HG03108 (cell line): ENCODE measurements around the gene OLIG3.

Experiments
- ATAC-seq: cut with Tn5 transposase; IDR thresholded peaks from one replicate; pipeline ENCODE4 v1.9.1; 2021; ENCODE audit warnings: moderate library complexity; ENCODE audit not compliant: unreplicated experiment

OLIG3 gene

DNA sequence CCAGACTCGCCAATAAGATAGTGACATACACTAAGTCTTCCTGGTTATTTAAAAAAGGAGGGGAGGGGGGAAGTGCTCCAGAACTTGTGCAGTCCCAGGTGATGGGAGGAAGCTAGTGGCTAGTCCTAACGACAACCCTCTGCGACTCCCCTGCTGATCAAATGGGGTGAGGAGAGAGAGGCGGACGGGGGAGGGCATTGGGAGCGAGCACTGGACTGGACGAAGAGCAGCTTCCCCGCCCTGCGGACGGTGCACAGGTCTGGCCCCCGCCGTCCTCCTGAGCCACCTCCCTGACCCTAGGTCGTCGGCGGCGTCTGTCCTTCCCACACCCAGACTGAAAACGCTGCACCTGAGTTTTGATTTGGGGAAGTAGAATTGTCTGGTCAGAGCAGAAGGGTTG lies 2.2 kb upstream of the OLIG3 start:
- ATAC-seq = no peak

DNA sequence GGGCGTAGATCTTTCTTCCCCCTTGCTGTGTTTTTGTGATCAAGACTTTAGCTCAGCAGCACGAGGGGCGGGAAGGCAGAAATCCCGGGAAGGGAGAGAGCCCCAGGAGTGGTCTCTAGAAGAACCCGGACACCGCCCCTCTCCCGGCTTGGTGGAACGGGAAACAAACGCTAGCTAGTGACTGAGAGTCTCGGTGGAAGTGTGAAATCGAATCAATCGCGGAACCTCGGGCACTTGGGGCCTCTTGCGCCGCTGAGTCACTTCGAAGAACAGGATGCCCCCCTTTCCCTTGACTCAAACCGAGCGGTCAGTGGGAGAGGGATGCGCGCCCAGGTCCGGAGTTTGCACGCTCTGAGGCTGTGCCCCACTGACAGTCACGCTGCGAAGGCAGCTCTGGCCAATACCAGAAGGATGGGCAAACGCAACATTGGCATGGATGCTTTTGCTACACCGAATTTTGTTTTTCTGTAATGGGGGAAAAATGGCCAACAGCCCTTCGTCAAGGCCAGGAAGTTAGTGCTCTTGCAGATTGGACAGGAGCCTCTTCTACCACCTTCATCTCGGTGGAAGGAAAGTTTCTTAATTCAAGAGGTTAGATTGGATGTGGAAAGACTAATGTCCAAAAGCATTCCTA lies 1.6 kb upstream of the OLIG3 start:
- no peak for ATAC-seq

DNA sequence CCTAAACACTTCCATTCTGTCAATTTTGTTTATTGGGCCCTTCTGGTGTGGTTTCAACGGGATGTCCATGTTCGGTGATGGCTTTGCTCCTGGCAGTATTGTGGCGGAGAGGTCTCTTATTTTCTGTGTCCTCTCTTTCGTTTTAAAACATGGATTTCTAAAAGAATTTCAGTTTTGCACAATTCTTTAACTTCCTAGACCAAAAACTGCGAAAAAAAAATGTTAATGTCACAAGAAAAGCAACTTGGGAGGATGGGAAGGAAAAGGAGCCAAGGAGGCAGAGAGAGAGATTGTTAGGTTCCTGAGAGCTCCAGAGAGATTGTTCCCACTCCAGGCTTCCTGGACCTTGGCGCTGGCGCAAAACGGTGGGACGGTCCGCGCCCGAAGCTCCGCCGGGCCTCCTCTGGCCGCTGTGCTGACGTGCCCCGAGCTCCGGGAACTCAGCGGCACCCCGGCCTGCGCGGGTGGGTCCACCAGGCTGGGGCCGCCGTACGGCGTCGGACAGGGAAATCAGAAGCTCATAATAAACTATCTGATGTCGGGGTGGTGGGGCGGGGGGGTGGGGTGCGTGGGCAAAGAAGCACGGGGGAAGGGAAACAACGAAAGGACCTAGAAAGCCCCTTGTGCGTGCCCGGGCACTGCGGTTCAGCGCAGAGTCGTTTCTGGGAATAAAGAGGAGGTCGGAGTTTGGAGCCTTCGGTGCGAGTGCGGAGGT lies 951 bp upstream of the OLIG3 start:
- no peak for ATAC-seq

DNA sequence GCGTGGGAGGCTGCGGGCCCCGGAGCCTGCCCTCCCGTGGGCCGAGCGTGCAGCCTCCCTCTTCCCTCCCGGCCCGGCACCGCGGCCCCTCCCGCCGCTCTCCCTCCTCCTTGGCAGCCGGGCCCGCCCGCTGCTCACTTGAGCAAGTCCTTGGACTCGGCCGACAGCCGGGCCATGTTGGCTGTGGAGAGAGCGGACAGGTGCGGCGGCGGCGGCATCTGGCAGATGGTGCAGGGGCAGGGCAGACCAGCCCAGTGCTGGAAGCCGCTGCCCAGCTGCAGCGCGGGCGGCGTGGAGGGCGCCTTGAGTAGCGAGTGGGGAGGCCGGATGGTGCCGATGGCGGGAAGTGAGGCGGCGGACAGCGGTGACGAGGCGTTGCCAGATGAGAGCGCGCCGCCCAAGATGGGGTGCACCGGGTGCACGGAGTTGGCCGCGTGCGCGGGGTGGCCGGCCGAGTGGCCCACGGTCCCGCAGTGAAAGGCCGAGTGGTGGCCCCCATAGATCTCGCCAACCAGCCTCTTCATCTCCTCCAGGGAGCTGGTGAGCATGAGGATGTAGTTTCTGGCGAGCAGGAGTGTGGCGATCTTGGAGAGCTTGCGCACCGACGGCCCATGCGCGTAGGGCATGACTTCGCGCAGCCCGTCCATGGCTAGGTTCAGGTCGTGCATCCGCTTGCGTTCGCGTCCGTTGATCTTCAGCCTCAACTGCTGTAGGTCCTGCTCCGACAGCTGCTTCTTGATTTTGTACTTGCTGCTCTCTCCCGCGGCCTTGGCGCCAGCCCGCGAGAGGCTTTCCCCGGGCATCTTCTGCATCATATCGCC lies 766 bp downstream of the OLIG3 start:
- no peak for ATAC-seq

DNA sequence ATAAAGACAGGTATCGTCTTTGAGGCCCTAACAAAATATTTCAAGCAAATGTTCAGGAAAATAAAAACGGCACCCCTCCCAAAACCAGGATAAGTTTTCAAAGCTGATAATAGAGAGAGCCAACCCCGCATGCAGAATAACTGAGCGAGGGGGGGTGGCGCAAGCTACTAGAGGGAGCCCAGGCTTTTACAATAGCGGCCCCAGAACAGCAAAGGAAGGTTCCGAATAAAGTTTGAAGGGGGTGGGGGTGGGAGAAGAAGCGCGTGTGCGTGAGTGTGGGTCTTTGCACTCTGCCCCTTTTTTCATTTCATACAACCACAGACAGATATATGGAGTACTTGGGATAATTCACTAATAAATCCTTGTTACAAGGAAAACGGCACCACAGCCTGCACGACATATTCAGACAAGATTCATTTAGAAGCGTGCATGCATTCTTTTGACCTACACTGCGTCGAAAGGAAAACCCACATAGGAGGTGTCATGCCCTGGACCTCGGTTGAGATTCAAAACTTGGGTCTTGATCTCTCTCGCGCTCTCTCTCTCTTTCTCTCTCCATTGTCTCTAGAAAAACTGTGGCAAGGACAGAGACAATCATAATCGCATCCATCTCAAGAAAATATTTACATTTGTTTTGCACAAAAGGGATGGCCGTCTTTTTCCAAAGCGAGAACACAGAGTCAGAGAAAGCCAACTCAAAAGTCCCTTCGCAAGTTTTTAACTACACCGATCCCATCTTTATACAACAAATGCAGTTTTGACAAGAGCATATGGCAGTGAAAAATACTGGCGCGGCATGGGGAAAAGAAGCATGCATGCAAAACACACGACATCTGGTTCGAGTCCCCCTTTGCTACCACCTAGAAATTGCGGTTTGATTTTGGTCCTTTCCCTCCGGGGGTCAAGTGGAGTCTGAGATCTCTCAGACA lies 1.6 kb downstream of the OLIG3 start:
- ATAC-seq = no peak

DNA sequence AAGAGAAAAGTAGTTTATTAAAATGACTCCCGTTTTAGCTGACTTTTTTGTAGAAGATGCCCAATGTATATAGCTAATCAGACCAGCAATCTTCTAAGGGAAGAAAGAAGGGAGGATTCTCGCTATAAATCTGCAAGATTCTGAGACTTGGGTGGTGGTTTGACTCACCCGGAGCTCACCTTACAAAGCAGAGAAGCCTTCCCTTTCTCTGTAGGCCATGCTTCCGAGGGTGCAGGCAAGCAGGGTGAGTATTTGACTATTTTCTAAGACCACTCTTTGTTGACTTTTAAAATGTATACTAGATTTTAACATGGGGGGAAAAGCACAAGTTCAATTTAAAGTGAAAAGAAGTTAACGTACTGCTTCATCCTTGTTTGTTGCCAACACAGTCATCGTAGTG lies 2.7 kb downstream of the OLIG3 start:
- ATAC-seq = no peak

DNA sequence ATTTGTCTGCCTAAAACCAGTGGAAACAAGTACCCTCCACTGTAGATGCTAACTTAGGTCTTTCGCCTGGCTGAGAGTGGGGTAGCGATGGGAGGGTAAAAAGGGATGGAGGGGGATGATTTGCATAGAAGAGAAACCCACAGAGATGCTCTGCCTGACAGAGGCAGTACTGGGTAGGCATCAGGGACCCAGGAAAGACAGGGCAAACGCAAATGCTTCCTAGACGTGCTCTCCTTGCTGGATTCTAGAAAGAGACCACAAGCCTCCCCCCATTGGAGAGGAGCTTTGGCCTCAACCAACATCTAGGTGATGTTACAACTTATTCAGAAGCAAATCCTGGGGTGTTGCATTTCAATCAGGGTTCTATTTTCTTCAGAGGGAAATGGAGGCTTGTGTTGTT lies 3.2 kb downstream of the OLIG3 start:
- no peak for ATAC-seq

DNA sequence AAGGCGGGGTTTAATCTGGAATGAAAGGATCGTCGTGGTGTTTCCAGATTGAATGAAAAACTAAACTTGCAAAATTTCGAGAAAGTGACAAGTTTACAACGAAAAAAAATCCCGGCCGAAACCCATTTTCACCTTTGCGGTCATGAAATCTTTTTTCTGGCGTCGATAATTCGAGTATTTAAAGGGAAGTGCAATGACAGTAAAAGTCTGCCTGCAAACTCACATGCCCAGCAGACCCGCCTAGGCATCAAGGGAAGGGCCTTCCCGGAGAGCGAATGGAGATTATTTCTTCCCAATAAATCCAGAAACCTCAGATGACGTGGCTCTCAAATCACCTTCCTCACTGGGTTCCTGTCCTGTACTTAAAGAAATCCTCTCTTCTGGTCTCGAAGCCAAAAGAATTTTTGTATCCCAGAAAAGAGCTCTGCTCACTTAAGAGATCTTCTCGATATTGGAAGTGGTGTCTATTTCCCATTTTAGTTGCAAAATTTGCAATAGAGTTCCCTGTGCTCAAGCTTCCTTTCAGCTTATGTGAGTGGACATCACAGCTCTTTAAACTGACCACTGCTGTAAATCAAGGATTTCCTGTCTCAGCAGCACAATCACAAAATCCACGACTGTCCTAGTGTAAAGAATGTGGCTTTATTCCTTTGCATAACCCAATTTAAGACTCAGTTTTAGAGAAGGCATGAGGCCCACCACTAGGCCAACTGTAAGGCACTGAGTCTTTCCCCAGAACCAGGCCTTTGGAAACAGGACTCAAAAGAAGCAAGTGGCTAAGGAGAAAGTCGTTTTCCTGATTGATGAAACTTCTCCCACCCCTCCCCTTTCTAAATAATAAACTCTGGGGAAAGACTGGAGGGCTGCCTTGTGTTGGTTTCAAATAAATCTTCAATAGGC lies 3.9 kb downstream of the OLIG3 start:
- no peak for ATAC-seq

DNA sequence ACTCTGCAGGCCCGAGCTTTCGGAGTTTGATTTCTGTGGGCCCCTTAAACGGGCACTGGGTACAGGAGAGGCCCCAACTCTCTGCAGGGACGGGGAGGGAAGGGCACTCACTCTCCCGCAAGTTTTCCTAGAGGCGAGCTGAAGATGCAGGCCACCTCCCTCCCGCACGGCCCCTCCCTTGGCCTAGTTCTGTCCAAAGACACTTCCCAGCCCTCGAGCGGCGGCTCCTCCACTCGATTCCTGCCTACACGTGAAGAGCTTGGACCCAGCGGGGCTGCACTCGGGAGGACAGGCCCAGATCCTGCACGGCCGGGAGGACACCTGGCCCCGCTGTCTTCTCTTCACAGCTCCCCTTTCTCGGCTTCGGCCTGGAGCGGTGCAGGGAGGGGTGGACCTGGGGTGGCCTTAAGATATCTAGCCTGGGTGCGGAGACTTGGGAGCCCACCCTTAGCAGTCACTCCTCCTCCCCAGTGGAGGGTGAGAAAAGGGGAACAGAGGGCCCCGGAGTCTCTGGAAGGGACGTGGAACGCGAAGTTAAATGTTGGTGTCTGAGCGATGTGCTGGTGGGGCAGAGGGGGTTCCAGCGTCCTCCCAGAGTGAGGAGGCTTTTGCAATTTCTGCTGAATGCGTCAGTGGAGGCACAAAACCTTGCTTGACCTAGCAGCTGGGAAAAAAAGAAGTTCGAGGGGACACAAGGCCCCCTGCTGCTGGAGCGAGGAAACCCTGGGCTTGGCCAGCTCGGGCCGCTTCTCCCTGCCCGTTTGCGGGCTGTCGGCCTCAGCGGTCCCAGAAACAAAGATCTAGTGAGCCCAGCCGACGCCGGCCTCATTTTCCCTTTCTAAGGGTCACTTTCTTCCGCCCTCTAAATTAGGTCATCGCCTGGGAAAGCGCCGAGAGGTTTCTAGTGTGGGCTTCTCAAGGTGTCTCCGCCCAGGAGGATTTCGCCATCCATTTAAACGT lies 4.9 kb downstream of the OLIG3 start:
- ATAC-seq = no peak

DNA sequence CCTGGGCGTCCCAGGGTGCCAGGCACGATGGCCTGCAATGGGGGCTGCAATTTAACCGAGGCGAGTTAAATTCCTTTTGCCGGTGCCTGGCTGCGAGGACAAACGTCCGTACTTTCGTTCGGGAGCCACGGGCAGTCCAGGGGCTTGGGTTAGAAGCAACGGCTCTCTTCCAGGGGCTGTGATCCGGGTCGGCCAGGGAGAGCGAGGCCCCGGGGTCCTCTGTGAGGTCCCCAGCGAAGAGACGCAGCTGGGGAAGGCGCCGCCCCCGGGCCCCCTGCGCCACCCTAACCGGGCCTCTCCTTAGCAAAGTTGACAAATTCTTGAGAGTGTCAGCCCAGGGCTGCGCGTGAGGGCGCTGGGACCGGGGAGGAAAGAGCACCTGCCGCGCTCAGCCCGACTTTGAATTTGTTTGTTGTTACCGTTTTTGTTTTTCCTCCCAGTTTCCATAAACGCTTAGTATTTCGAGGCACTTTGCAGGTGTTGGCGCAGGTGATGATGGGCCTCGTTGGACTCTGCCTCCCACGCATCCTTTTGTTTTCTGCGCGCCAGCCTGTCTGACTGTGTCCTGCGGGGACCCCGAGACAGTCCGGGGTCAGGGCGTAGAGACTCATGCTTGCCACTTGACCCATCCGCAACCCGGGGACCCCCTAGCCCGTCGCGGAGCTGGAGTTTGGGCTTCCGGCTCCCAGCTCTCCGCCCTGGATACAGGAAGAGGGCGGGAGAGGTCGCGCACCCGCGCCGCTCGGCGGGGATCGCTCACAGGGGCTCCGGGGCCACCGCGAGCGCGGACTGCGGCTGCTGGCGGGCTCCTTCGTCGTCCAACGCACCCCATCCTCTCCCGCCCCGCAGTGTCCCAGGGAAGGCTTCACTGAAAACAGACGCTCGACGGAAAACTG lies 5.8 kb downstream of the OLIG3 start:
- no peak for ATAC-seq

DNA sequence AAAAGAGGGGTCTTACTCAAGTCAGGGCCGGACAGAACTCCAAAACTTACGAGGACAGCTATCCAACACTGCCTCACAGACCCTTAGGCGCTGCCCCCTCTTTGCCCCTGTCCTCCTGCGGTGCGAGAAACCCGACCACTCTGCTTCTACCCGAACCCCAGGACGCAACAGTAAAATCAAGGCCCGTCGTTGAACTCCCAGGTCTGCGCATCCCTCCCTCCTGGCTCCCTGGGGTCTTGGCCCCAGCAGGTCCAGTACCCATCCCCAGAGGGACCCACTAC lies 6.4 kb downstream of the OLIG3 start:
- ATAC-seq = no peak

DNA sequence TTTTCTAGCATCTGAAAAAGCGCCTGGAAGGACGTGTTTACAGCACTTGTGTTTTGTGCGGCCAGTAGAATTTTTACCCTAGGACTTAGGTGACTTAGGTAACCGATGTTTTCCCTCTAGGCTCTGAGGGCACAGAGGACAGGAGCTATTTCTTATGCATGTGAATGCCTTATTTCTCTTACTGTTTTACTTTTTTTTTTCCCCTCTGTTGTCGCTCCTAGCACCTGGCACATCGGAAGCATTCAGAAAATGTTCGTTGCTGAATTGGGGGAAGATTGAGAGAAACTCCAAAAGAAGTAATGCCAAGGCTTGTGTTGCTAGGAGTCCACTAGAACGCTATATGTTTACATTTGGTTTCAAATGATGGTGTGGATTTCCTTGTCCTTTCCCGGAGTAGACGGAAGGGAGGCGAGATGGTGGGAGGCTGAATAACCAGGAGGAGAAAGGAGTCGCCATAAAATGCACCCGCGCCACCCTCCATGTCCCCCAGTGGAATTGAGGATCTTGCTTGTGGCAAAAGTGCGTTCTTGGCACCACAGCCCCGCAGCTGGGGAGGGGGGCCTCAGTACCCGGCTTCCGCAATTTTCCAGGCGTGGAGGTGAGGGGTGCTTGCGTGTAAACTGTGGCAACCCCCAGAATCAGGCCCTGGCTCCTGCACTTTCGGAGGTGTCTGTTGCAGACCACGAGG lies 6.9 kb downstream of the OLIG3 start:
- no peak for ATAC-seq

DNA sequence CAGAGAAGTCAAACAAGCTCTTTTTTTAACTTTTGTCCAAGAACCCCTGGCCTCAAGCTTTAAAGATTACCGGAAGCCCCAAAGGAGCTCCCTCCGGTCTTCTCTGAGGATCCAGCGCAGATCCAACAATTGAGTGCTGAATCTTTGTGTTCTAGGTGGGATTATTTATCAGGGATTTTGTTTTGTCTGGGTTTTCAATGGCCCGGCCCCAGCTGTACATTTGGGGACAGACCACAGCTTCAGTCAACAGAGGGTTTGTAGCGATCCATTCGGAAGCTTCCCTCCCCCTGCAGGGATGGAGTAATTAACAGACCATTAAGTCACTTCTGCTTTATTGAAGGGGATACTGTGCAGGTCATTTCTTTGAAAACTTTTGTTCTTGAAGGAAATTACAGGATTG lies 7.8 kb downstream of the OLIG3 start:
- no peak for ATAC-seq

DNA sequence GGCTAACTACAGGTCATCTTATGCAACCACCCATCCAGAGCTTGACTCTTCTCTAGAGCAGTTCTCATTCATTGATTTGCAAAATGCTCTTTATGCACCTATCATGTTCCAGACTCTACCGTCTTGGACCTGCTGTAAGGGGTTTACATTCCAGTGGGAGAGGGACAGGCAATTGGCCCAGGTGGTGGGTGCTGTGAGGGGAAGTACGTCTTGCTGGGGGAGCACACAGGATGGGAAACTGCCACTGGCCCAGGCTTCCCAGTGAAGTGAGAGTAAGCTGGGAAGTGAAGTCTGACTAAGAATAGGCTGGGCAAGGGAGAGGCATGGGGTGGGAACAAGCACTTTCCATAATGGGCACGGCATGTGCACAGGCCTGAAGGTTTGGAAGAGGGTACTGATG lies 13.8 kb downstream of the OLIG3 start:
- no peak for ATAC-seq

DNA sequence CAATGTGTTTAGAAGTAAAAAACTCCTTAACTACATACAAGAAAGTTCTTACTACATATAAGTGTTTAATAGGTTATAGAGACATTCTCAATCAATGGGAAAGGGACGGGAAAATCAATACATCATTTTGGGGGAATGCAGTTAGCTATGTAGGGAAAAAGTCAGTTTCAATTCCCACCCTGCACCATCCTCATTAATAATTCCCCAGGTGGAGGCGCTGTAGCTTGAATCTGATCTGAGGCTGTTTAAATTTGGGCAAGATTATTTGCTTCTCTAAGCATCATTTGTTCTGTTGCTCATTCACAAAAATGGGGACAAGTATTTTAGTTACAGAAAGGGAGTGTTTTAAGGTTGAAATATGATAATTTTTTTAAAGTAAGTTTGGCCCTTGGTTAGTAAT lies 19.1 kb downstream of the OLIG3 start:
- ATAC-seq = no peak

DNA sequence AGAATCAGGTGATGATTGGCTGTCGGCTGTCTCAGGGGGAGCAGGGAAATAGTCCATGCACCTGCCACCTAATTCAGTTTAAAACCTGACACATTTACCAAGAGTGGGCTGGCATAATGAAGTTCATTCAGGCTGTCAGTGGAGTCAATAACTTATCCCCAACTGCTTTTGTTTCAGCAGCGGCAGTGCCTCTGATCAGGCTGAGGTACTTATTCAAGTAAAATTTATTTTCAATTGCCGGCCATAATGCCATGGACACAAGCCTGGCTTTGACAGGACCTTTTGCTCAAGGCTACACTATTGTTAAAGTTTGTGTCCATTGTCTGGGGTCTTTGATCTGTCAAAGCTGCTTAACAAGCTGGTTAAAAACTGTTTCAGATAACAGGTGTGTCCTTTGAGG lies 20.6 kb downstream of the OLIG3 start:
- ATAC-seq = no peak

DNA sequence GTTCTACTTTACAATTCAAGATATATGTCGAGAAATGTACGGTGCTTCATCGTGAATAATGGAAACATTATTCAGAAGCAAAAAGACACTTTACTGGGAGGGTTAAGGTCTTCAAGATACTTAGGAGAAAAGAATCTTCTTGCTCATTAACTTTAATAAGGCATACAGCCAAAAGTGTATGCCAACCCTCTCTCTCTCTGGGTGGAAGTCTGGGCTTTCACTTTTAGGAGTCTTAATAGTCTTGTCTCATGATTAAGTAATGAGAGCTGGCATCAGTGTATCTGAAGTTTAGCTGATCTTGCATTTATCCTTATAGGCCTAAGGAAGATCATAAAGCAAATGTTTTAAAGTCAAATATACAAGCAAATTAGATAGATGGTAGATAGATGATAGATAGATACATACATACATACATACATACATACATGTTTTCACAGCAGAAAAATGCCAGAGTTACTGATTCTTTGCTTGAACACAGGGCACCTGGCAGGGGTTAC lies 21.5 kb downstream of the OLIG3 start:
- ATAC-seq = no peak
